Uterus (tissue), 2 donors: ENCODE data around the gene STAMBP.

ENCODE experiments used
- POLR2A ChIP-seq, 2 donors: fragments of 450-650 bp; IDR thresholded peaks; one replicate each; pipeline ENCODE4 v1.6.1; 2016; ENCODE audit warnings: antibody characterized with exemption in 2 of 2, mild to moderate bottlenecking in 1 of 2, moderate library complexity in 1 of 2
- TF ChIP-seq, protein P1 (sequence below), 4 experiments: fragments of 200-600 bp in 2 of 4; fragments of 450-650 bp in 2 of 4; sonication (generic) in 2 of 4; IDR thresholded peaks; one replicate each; pipeline ENCODE4 v1.5.1; 2016 to 2019; ENCODE audit warnings: antibody characterized with exemption in 4 of 4, mild to moderate bottlenecking in 2 of 4, moderate library complexity in 1 of 4

DNA sequence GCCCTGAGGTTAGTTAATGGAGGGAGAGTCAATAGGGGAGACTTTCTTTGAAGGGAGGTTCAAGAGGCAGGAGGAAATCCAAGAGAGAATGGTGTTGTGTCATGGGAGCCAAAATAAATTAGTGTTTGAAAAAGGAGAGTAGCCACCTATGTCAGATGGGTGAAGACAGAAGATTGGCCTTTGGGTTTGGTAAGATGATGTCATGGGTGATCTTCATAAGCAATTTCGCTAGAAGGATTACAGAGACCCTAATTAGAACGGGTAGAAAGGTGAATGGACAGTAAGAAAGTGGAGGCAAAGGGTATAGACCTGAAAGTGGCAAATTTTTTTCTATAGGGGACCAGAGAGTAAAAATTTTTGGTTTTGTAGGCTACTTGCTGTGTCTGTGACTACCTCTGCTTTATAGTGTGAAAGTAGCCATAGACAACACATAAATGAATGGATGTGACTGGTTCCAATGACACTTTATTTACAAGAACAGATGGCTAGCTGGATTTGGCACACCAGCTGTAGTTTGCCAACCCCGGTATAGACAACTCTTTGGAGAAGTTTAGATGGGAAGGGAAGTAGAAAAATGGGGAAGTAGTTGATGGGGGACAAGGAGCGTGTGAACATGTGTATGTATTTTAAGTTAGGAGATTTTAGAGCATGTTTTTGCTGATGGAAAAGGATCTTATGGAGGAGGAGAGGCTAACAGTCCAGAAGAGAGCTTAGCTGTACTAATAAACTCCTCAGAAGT, 9.3 kb downstream of the STAMBP start:
- TF ChIP-seq, protein P1, sequence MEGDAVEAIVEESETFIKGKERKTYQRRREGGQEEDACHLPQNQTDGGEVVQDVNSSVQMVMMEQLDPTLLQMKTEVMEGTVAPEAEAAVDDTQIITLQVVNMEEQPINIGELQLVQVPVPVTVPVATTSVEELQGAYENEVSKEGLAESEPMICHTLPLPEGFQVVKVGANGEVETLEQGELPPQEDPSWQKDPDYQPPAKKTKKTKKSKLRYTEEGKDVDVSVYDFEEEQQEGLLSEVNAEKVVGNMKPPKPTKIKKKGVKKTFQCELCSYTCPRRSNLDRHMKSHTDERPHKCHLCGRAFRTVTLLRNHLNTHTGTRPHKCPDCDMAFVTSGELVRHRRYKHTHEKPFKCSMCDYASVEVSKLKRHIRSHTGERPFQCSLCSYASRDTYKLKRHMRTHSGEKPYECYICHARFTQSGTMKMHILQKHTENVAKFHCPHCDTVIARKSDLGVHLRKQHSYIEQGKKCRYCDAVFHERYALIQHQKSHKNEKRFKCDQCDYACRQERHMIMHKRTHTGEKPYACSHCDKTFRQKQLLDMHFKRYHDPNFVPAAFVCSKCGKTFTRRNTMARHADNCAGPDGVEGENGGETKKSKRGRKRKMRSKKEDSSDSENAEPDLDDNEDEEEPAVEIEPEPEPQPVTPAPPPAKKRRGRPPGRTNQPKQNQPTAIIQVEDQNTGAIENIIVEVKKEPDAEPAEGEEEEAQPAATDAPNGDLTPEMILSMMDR (IDR thresholded peaks at IDR 0.05), result no peak
- TF ChIP-seq POLR2A (IDR thresholded peaks at IDR 0.05), result no peak
